Purkinje cell (primary cell): ENCODE data around the gene ZNF722. TPM values are rescaled to one million over a fixed set of nuclear protein-coding genes. Genes with fewer than 3 reads are reported as not detected.

Experiments used
- polyA plus RNA-seq: library from polyadenylated mRNA; unstranded; fragments of >200 nt; fragmentation: Nextera tagmentation; gene quantifications from 2 replicates; pipeline ENCODE4 v1.2.1, GENCODE V29; 2014

The ZNF722 gene
- not detected in 2 replicates for polyA plus RNA-seq

GRCh38 chr7:63998549-63998948 is at the start of gene ZNF722:
Gene ZNF722, plus strand, starts transcription at chr7:63998849. Its CDS starts 113 bp downstream, at chr7:63998962.

GRCh38 chr7:64045301-64046040 is 46.8 kb downstream of the ZNF722 start, which contains the start of gene ZNF727:
Gene ZNF727, plus strand, starts transcription at chr7:64045434. Its CDS starts 188 bp downstream, at chr7:64045622.

Other genes starting within 250 kb of the ZNF722 start
- 5.1 and 9.8 TPM in 2 replicates for gene ZNF727, start 46.6 kb downstream of the ZNF722 start, polyA plus RNA-seq
- not detected in 2 replicates for gene ZNF735, start 208.4 kb downstream of the ZNF722 start, polyA plus RNA-seq
- gene ZNF679, start 229.6 kb downstream of the ZNF722 start, polyA plus RNA-seq: not detected in 2 replicates